Adipose tissue (tissue), 3 donors: ENCODE results near the gene SRSF4. TPM values are rescaled to one million over a fixed set of nuclear protein-coding genes. Genes with fewer than 3 reads are reported as not detected.
"Not testable (repeated sequence)": the region's sequence is repeated elsewhere in the genome, so short reads cannot be mapped to it uniquely, and the experiment has no call there.

Experiments
- H3K27ac ChIP-seq: one replicate; pipeline ENCODE4 v1.5.1; 2013; ENCODE audit warnings: low read depth, low read length
- WGBS, 3 donors: extraction: QIAGEN DNeasy Blood & Tissue Kit; methylation state at CpG; one replicate each; pipeline ENCODE4 v1.1.7; 2013; 5-methylcytosine and 5-hydroxymethylcytosine counted together
- polyA plus RNA-seq, 3 donors: library from polyadenylated mRNA; stranded (reverse); fragments of 200-250 nt; gene quantifications; one replicate each; pipeline ENCODE4 v1.2.3, GENCODE V29; 2013
- donor health status: healthy with polysubstance abuse.
- donor health status: Bipolar disorder and iron deficiency.
- donor health status: healthy.

SRSF4 gene
- polyA plus RNA-seq, 3 donors = 37.1 to 84.2 (median 77.3) TPM

DNA sequence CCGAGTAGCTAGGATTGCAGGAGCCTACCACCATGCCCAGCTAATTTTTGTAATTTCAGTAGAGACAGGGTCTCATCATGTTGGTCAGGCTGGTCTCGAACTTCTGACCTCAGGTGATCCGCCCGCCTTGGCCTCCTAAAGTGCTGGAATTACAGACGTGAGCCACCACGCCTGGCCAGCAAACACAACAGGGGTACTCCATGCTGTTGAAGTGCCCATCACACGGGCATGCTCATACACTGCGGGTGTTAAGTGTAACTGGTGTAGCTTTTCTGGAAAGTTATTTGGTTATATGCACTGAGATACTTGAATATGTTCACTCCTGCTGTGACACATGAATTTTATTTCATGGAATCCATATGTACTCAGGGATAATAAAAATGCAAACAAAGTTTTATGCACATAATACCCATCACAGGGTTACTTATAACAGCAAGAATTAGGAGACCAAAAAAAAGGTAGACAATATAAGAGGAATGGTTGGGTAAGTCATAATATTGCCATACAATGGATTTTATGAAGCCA, 9.2 kb downstream of the SRSF4 start:
- H3K27ac ChIP-seq = no peak overlapping the region
- WGBS, 3 donors = 91 to 95% (median 91%) methylated on average over 8 of the region's 8 CpGs

DNA sequence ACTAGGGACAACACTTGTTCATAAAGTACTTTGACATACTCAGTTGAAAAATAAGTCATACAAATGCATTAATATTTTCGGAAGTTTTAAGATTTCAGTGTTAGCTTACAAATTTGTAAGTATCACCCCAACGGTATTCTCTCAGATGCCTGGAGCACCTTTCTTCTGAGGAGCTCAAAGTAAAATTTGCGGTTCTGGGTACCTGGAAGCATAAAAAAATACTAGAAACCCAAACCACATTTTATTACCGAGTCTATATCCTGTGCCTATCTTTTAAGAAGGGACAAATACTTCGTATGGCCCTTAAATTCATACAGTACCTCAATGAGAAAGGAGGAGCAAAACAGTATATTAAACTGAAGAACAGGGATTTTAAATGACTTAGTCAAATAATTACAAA, 10.2 kb downstream of the SRSF4 start:
- WGBS, 3 donors = 83 to 88% (median 86%) methylated on average over 5 of the region's 5 CpGs
- H3K27ac ChIP-seq = no peak overlapping the region

DNA sequence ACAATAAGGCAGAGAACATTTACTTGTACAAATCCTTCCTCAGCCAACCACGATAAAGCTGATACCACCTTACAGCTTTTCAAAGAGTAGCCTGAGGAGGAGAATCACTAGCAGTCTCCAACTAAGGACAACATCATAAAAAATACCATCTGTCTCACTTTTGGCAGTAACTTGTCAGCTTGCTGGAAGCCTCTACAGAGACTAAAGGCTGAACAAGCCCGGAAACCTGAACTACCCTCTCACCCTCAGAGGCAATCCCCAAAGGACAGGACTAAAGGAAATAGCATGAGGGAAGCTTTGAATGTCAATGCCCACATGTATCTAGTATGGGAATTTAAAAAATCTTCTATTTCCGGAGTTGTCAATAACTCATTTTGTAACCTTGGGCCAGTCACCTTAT, 10.6 kb downstream of the SRSF4 start:
- 22 to 42% (median 39%) methylated on average over 3 of the region's 3 CpGs for WGBS, 3 donors

DNA sequence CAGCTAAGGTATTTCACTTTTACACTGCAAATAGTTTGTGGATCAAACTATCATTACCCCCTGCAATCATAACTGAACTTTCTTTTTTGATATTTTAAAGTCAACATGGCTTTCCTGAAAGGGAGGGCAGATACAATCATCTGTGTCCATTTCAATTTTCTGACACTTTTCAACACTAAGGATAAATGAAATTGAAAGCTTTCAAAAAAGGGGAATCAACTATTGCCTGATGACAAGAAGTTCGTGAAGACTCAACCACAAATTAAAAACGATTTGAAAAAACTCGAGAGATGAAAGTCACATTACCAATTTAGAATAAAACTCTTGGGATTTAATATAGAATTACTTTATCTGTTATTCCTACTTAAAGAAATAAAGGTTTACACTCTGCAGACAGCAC, 11.7 kb downstream of the SRSF4 start:
- whole genome bisulfite sequencing, 3 donors = 56 to 85% (median 66%) methylated on average over 3 of the region's 3 CpGs
- no peak overlapping the region for H3K27ac ChIP-seq

More for the DNA sequence above, 10.6 kb downstream of the SRSF4 start:
- no peak overlapping the region for H3K27ac ChIP-seq

DNA sequence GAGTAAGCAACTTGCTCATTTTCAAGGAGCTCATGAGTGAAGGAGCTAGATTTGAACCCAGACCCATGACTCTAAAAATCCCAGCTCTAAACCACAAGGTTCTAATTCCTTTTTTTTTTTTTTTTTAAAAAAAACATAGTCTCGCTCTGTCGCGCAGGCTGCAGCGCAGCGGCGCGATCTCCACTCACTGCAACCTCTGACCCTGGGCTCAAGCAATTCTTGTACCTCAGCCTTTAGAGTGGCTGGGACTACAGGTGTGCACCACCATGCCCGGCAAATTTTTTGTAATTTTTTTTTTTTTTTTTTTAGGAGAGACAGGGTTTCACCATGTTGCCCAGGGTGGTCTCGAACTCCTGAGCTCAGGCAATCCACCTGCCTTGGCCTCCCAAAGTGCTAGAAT, 13.8 kb downstream of the SRSF4 start:
- no peak overlapping the region for H3K27ac ChIP-seq
- WGBS, 3 donors = 97 to 98% (median 98%) methylated on average over 9 of the region's 9 CpGs

DNA sequence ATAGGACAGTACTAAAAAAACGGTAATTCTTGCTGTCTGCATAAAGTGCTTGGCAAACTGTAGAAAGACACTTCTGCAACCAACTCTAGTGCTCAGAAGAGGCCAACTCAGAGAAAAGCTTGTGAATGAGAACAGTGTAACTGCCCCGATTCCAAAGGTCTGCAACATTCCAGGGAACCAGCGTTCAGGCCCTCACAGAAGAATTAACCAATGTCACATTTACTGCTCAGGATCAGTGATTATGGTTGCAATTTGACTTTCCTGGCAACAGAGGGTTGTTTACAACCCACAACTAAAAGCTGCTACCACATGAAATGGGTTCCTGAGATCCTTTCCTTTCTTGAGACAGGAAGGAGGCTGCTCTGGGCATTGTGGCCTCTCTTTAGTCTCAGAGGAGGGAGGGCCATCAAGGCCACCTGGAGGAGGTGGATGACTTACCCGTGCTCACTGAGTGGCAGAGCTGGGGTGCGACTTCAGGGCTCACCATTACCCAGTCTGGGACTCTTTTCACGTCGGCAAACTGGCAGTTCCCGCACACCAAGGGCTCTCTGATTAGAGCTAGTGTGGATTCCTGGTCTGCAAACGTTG, 15.3 kb downstream of the SRSF4 start:
- no peak overlapping the region for H3K27ac ChIP-seq
- WGBS, 3 donors = 53 to 71% (median 64%) methylated on average over 9 of the region's 9 CpGs

DNA sequence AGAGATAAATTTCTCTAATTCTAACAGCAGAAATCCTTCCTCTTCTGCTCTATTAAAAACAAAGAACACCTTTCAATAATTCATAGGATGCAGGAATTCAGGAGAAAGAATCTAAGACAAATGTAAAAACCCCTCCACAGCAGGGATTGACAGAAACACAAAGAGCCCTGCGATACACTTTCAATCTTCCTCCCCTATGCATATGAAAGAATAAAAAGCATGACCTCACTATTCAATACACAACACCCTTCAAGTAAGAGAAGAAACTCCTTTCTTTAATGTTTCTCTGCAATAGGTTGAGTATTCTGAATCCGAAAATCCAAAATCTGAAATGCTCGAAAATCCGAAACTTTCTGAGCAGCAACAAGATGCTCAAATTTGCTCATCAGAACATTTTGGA, 17.1 kb downstream of the SRSF4 start:
- no peak overlapping the region for H3K27ac ChIP-seq
- WGBS, 3 donors = 87 to 95% (median 90%) methylated on average over 4 of the region's 4 CpGs

DNA sequence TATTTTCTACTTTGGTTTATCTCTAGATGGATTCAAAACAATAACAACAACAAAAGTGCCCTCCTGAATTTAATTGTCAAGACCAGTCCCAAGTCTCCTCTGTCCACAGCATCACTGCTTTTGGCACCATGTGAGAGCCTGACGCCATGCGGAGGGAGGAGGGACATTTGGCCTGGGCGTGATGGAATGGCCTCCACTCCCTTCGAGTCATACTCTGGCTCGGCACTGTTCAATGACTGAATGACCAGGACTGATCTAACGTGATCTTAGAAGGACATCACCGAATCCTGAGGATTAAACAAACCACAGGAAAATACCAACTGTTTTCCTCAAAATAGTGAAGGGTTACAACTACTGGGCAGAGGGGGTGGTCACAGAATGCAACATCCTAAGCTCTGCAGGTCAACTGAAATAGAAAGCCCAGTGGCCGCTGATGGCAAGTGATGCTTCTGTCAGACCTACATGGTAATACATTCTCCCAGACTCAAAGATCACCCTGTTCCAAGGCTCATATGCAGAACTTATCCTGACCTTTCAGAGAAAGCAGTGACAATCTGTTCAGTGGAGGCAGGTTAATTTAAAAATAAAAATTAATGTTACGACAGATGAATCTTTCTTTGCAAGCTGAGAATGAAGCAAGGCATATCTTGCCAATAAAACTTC, 19.1 kb downstream of the SRSF4 start:
- H3K27ac ChIP-seq = no peak overlapping the region
- 63 to 84% (median 72%) methylated on average over 9 of the region's 9 CpGs for WGBS, 3 donors

DNA sequence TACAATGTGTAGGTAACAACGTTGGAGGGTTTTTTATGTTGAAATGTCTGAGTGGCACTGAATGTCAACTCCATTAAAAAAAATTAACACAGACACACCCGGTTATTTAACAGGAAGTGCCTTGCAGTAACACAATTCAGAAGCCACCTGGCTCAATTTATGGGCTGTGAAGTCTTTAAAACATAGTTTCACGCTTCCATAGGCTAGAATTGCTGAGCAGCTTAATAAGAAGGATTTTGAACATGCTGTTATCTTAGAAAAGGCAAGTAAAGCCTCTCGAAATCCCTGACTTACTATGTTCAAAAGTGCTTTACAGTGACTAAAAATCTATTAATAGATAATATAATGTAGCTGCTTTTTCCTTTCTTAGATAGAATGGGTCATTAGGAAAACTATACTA, 19.7 kb downstream of the SRSF4 start:
- 53 to 58% (median 56%) methylated on average over 4 of the region's 4 CpGs for WGBS, 3 donors
- H3K27ac ChIP-seq = no peak overlapping the region

DNA sequence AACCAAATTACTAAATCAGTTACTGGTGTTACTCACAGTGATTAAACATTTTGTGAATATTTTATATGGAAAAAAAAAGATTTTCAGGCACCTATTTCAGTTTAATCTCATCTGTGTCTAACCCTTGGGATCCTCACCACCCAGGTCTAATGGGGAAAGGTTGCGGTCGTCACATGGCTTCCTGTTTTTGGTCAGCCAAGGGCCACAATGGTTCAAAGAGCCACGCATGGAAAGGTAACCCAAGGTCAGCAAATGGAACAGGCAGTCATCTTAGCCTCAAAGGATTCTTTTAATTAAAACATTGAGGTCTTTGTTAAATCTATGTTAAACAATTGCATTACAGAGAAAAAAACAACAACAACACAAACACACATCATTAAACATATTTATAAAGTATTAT, 21.9 kb downstream of the SRSF4 start:
- 52 to 77% (median 54%) methylated on average over 3 of the region's 3 CpGs for WGBS, 3 donors

DNA sequence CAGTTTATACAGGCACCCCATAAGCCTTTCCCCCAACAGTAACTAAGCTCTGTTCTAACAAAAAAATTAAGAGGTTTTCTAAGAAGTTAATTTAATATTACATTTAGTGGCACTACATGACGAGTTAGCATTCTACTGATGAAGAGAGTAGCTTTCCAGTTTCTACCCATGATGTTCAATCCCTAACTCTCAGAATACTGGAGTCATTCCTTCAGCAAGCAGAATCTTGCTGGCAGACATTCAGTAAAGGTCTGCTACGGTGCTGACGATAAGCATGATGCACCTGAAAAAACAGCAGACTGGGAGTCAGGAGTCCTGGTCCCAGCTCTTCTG, 24.5 kb downstream of the SRSF4 start:
- no peak overlapping the region for H3K27ac ChIP-seq
- WGBS, 3 donors = 55 to 80% (median 77%) methylated on average over 3 of the region's 3 CpGs

More for the DNA sequence above, 21.9 kb downstream of the SRSF4 start:
- H3K27ac ChIP-seq = no peak overlapping the region

DNA sequence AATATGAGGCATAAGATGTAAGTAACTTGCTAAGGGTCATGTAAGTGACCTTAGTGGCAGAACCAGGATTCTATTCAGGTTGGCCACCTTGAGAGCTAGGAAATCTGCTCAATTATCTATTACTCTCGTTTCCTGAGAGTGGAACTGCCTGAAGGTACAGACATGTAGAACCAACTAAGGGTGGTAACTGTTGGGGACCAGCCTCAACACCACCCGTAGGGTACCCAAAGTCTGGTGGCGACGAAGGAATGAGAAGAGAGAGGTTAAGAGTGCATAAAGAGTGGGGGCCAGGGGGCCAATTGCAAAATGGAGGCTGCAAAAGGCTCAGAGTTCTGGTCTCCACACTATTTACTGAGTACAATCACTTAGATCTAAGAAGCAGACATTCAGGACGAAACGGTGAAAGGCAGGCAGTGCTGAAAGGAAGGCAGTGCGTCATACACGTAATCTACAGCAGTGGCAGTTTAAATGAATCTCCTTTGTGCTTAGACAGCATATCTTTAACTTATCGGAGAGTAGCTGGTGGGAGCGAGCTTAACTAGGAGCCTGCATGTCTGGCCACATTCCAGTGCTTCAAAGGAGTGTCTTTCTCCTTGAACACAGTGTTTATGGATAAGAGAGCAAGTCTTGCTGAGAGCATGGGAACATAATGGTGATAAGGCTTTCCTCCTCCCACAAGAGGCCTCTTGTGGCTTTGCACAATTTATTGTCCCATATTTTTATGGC, 25.0 kb downstream of the SRSF4 start:
- H3K27ac ChIP-seq = no peak overlapping the region
- WGBS, 3 donors = 24 to 55% (median 48%) methylated on average over 10 of the region's 10 CpGs

DNA sequence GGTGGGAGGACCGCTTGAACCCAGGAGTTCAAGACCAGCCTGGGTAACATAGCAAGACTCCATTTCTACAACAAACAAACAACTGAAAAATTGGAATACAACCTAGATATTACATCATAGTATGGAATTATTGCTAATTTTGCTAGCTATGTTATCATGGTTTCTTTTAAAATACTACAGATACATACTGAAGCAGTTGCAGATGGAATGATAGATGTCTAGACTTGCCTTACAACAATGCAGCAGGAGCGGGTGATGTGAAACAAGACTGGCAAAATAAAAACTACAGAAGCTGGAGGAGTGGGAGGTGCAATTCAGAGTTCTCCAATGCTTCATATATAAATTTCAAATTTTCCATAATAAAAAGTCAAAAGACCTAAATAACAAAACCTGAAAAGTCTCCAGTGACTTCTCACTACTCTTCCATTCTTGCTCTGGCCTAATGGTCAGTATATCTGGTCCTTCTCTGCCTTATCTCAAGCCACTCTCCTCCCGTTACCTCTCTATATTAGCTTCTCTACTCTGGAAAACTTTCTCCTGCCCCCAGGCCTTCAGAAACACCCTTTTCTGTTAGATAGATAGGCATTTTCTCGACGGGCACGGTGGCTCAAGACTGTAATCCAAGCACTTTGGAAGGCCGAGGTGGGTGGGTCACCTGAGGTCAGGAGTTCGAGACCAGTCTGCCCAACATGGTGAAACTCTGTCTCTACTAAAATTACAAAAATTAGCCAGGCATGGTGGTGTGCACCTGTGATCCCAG, 29.5 kb downstream of the SRSF4 start:
- 88 to 91% (median 91%) methylated on average over 8 of the region's 8 CpGs for WGBS, 3 donors

DNA sequence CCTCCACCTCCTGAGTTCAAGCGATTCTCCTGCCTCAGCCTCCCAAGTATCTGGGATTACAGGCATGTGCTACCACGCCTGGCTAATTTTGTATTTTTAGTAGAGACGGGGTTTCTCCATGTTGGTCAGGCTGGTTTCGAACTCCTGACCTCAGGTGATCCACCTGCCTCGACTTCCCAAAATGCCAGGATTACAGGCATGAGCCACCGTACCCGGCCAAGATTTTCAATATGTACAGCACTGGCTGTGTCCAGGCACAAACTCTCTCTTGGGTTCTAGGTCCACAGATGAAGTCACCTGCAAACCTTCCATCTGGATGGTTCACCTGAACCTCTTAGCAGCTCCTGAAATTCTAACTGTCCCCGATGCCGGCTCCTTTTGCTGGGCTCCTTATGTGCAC, 31.4 kb downstream of the SRSF4 start:
- 97 to 100% (median 97%) methylated on average over 9 of the region's 9 CpGs for WGBS, 3 donors
- H3K27ac ChIP-seq = not testable (repeated sequence)

More for the DNA sequence above, 29.5 kb downstream of the SRSF4 start:
- H3K27ac ChIP-seq = no peak overlapping the region

DNA sequence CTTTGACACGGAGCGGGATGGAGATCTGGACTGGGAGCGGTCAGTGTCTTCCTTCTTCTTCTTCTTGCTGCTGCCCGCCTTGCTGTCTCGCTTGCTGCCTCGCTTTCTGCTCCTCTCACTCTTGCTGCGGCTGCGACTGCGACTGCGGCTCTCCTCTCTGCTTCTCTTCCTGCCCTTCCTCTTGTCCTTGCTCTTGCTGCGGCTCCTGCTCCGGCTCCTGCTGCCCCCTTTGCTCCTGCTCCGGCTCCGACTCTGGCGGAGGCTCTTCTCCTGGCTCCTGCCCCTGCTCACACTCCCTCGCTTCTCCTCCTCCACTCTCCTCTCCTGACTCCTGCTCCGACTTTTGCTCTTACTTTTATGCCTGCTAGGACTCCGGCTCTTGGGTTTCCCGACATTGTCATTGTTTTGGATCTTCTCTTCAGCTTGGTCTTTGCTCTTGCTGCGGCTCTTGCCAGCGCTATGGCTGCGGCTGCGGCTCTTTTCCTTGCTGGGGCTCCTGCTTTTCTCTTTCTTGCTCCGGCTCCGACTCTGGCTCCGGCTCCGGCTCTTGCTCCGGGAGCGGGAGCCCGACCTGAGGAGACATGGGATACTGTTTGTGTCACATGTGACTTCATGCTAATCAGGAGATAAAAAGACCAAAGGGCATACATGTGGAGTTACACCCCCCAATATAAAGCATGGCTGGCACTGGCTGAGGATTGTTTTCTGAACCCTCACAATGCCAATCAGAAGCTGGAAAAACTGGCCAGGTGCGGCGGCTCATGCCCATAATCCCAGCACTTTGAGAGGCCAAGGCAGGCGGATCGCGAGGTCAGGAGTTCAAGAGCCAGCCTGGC, 32.8 kb downstream of the SRSF4 start:
- 94 to 97% (median 95%) methylated on average over 34 to 35 of the region's 35 CpGs for WGBS, 3 donors

DNA sequence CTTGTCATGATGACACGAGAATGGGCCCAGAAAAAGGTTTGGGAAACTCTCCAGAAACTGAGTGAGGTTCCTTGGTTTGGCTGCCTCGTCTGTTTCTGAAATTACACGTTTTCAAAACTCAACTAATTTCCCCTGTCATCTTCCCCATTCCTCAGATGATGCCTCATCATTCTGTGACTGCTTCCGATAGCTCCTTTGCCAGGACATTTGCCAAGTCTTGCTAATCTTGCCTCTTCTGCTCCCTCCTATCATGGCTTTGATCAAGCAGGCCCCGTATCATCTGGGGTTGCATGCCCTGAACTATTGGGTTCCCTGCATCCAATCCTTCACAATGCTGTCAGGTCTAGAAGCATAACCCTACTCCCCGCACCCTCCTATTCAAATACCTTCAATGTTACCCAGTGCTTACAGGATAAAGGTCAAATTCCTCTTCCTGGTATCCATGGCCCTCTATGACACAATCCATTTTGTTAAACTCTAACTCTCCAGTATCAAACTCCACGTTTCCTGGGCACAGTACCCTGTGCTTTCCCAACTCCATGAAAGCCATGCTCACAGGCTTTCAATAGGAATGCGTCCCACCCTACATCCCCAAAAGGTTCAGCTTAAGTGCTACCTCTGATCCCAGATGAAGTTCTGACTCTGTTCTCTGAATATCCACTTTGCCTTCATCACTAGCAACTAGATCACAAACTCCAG, 35.8 kb downstream of the SRSF4 start:
- WGBS, 3 donors = 66 to 68% (median 67%) methylated on average over 8 of the region's 8 CpGs
- no peak overlapping the region for H3K27ac ChIP-seq

More for the DNA sequence above, 32.8 kb downstream of the SRSF4 start:
- H3K27ac ChIP-seq = no peak overlapping the region

DNA sequence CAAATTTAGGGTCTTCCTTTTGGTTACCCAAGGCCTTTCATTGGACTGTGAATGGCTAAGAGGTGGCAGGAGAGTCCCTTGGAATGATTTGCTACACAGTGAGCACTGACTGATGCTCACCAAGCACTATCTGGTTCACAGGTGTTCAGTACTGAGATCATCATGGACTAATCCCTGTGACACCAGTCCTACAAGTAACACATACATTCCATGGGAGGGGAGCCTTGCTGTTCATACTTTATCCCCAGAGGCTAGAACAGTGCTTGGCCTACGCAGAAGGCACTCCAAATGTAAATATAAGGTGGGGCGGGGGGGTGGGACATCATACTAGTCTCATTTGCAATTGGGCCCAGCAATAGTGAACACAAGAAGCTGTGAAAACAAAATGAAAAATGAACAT, 37.5 kb downstream of the SRSF4 start:
- WGBS, 3 donors = 92 to 97% (median 96%) methylated on average over 2 of the region's 2 CpGs
- H3K27ac ChIP-seq = no peak overlapping the region
